ENCODE results near the gene ERRFI1. TPM values are rescaled to one million over a fixed set of nuclear protein-coding genes. Genes with fewer than 3 reads are reported as not detected.

ERRFI1 gene
- total and polyA plus RNA-seq, 2 of the 8 experiments (the other 6 are each of a cell fraction or from before 2014, with no cell fraction given), result 23.4 to 46.1 TPM

GRCh38 chr1:7993593-7994479 lies 32.3 kb downstream of the ERRFI1 start:
- ChIA-PET CTCF (ENCODE audit: partially characterized antibody) (interaction anchor here (0.8 to 1.0 kb wide), 2 partner anchors 13 to 23 kb away, joined by 3 read pairs; no protein-coding TSS in a partner anchor), POLR2A (ENCODE audit: partially characterized antibody) (no interaction called here)
- Histone ChIP-seq H3K23me2 (ENCODE audit: low read depth, low read length) (peaks cover 7% of the 10 kb centered on the region; the same call in 1 of the 2 replicates), H2BK5ac (ENCODE audit: low read depth, low read length) (no peak overlapping the region; the same call in 1 of the 2 replicates), H3K18ac (ENCODE audit: extremely low read depth, low read length) (no peak overlapping the region; the same call in 1 of the 2 replicates), H3K79me2 (ENCODE audit: control insufficient read depth in 1 of 2, insufficient read depth in 2 of 2, low read length in 2 of 2) (no peaks in the 10 kb centered on the region), H2AFZ (ENCODE audit: low read length) (no peak overlapping the region), H4K91ac (replicated peaks; ENCODE audit: insufficient read length, low read length) (no peak overlapping the region), H3K4me3 (ENCODE audit: extremely low read depth in 1 of 4, insufficient read depth in 2 of 4, low read depth in 3 of 4, low read length in 4 of 4) (no peak overlapping the region), H3K4me2 (ENCODE audit: insufficient read depth in 1 of 2, low read depth in 2 of 2, low read length in 2 of 2) (no peak overlapping the region), H3K9ac (replicated peaks in 1 of 4; ENCODE audit: extremely low read depth in 1 of 4, low read depth in 3 of 4, low read length in 3 of 4) (no peak overlapping the region), H3K4ac (replicated peaks; ENCODE audit: insufficient read length, low read depth, low read length) (no peak overlapping the region), H3K9me3 (ENCODE audit: insufficient read depth in 2 of 2, low read depth in 1 of 2, low read length in 1 of 2) (no peaks in the 10 kb centered on the region), H4K20me1 (replicated peaks in 1 of 2; ENCODE audit: control insufficient read depth in 1 of 2, insufficient read depth in 2 of 2, low read length in 2 of 2) (peaks cover 0 to 6% of the 10 kb centered on the region in 2 experiments), H3K79me1 (ENCODE audit: low read depth, low read length) (no peaks in the 10 kb centered on the region), H2BK20ac (ENCODE audit: low read length) (0 out of 2 replicates have a peak overlapping the region, but pooled peaks have one; percentile 80), H3K36me3 (ENCODE audit: control insufficient read depth in 2 of 4, insufficient read depth in 4 of 4, low read length in 3 of 4) (peaks cover 0 to 6% (median 1%) of the 10 kb centered on the region in 4 experiments; a peak in 1 of 8 replicates), H3K23ac (ENCODE audit: insufficient read length) (no peak overlapping the region), H3K14ac (ENCODE audit: insufficient read length) (no peak overlapping the region), H2BK12ac (ENCODE audit: low read depth, low read length) (peak overlapping the region; percentile 85), H2BK120ac (replicated peaks; ENCODE audit: low read depth, low read length) (peak overlapping the region; percentile 28), H3K4me1 (replicated peaks in 1 of 4; ENCODE audit: control insufficient read depth in 3 of 4, insufficient read depth in 4 of 4, low read length in 3 of 4) (peaks cover 0 to 3% (median under 1%) of the 10 kb centered on the region in 4 experiments; a peak in 4 of 7 replicates), H3K27me3 (replicated peaks in 1 of 4; ENCODE audit: control insufficient read depth in 3 of 4, extremely low read depth in 1 of 4, insufficient read depth in 3 of 4, low read length in 3 of 4) (no peaks in the 10 kb centered on the region), H2AK5ac (ENCODE audit: low read depth, low read length) (no peak overlapping the region), H3K27ac (ENCODE audit: low read depth, low read length) (no peak overlapping the region), H4K5ac (ENCODE audit: insufficient read length, low read depth, low read length) (no peak overlapping the region), H2BK15ac (ENCODE audit: low read length) (peak overlapping the region; percentile 61; the same call in 1 of the 2 replicates), H3K56ac (replicated peaks; ENCODE audit: insufficient read length, low read depth, low read length) (no peak overlapping the region), H4K8ac (ENCODE audit: extremely low read depth, insufficient read depth, low read length) (no peak overlapping the region)
- FAIRE-seq, result no peak
- no peak for DNase-seq (ENCODE audit: low read depth in 1 of 2, low spot score in 2 of 2)
- TF ChIP-seq KDM5A (IDR thresholded peaks at IDR 0.05; ENCODE audit: low read length) (no peak), RXRA (IDR thresholded peaks at IDR 0.05; ENCODE audit: insufficient read depth, low read depth, low read length) (no peak), CBX8 (IDR thresholded peaks at IDR 0.05; ENCODE audit: borderline replicate concordance, low read depth, low read length) (no peak), POLR2AphosphoS5 (IDR thresholded peaks at IDR 0.05; ENCODE audit: low read depth, low read length) (no peak), TCF12 (IDR thresholded peaks at IDR 0.05; ENCODE audit: low read depth, low read length) (no peak), CEBPB (IDR thresholded peaks at IDR 0.05; ENCODE audit: low read depth, low read length) (no peak), RNF2 (IDR thresholded peaks at IDR 0.05; ENCODE audit: borderline replicate concordance, low read depth, low read length, missing control alignments, poor library complexity, severe bottlenecking) (no peak), ASH2L (IDR thresholded peaks at IDR 0.05; ENCODE audit: low read length) (no peak), BCL11A (IDR thresholded peaks at IDR 0.05; ENCODE audit: low read depth in 2 of 2, low read length in 2 of 2) (no peak)
- WGBS, 2 experiments (ENCODE audit: extremely low coverage in 1 of 2, insufficient coverage in 1 of 2, insufficient read length in 1 of 2, insufficient replicate concordance in 2 of 2, low coverage in 1 of 2, low lambda C conversion rate in 2 of 2, missing lambda C conversion rate in 1 of 2), result 88% methylated on average over 19 of the region's 19 CpGs; no CpG with 5 or more reads in 1 of the 2 experiments

All from H1 (cell line).